Activated CD8-positive, alpha-beta T cell treated with anti-CD3 and anti-CD28 coated beads for 36 hours (primary cell): ENCODE measurements around the gene SCAF4. TPM values are rescaled to one million over a fixed set of nuclear protein-coding genes. Genes with fewer than 3 reads are reported as not detected.

Experiments used
- ATAC-seq: fragments of 200-7000 bp; cut with Tn5 transposase; one replicate; pipeline ENCODE4 v1.10.0; 2021; ENCODE audit warnings: mild to moderate bottlenecking, moderate library complexity
- CTCF ChIA-PET: fragments of 350-600 bp; sonication (Branson Sonifier 250); formaldehyde crosslinking; loops from one replicate; lab custom pipeline; 2021; ENCODE audit warnings: antibody characterized with exemption; lab: Charles Lee
- POLR2A ChIA-PET: fragments of 350-600 bp; sonication (Branson Sonifier 250); formaldehyde crosslinking; loops from one replicate; lab custom pipeline; 2021; ENCODE audit warnings: antibody characterized with exemption; lab: Charles Lee
- DNase-seq: peaks from one replicate; pipeline ENCODE4 v3.0.0-alpha.2; 2020
- H3K27ac Mint-ChIP-seq: one replicate; pipeline ENCODE4 v1.8.0; 2021; ENCODE audit warnings: mild to moderate bottlenecking, mixed read lengths
- H3K27me3 Mint-ChIP-seq: one replicate; pipeline ENCODE4 v1.8.0; 2021; ENCODE audit warnings: mixed read lengths
- H3K36me3 Mint-ChIP-seq: one replicate; pipeline ENCODE4 v1.8.0; 2021; ENCODE audit warnings: low read depth, mixed read lengths
- H3K4me1 Mint-ChIP-seq: one replicate; pipeline ENCODE4 v1.8.0; 2021; ENCODE audit warnings: low read depth, mixed read lengths
- H3K4me3 Mint-ChIP-seq: one replicate; pipeline ENCODE4 v1.8.0; 2021; ENCODE audit warnings: mild to moderate bottlenecking, moderate library complexity, mixed read lengths
- H3K9me3 Mint-ChIP-seq: one replicate; pipeline ENCODE4 v1.8.0; 2021; ENCODE audit warnings: mixed read lengths
- CTCF ChIP-seq: fragments of 200-600 bp; IDR thresholded peaks from one replicate; pipeline ENCODE4 v1.8.0; 2022; ENCODE audit warnings: antibody characterized with exemption, mild to moderate bottlenecking
- intact Hi-C: fragments of 100-400 bp; cut with micrococcal nuclease; formaldehyde crosslinking; loops from one replicate; pipeline ENCODE4 v1.10.0; 2022
- total RNA-seq, 2 experiments: library from RNA; stranded (reverse); gene quantifications; one replicate each; pipeline ENCODE4 v1.2.3, GENCODE V29; 2021

The SCAF4 gene
- total RNA-seq, 2 experiments from 2014 or later, result 48.6 to 49.3 TPM

GRCh38 chr21:31686272-31686915 is 45.5 kb downstream of the SCAF4 start:
- ATAC-seq (no peak), DNase-seq (no peak)
- ChIA-PET POLR2A (interaction anchor here (0.7 to 1.0 kb wide), 2 partner anchors 8 to 10 kb away, joined by 3 read pairs; no protein-coding TSS in a partner anchor), CTCF (interaction anchor here (0.9 to 1.0 kb wide), 2 partner anchors 15 to 17 kb away, joined by 3 read pairs; no protein-coding TSS in a partner anchor)
- Mint-ChIP-seq H3K4me1 (no peaks in the 10 kb centered on the region), H3K27ac (no peak overlapping the region), H3K36me3 (peaks cover 58% of the 10 kb centered on the region), H3K4me3 (no peak overlapping the region), H3K9me3 (no peaks in the 10 kb centered on the region), H3K27me3 (no peaks in the 10 kb centered on the region)
- no peak for TF ChIP-seq CTCF
- intact Hi-C loops, result no loop called here

GRCh38 chr21:31684918-31685317 is 47.0 kb downstream of the SCAF4 start:
- intact Hi-C loops, result no loop called here
- no peak for ATAC-seq
- no peaks in the 10 kb centered on the region for H3K4me1 Mint-ChIP-seq
- peaks cover 52% of the 10 kb centered on the region for H3K36me3 Mint-ChIP-seq
- H3K4me3 Mint-ChIP-seq, result no peak overlapping the region
- no peak for TF ChIP-seq CTCF
- no peak for DNase-seq
- no peaks in the 10 kb centered on the region for H3K27me3 Mint-ChIP-seq
- H3K9me3 Mint-ChIP-seq, result no peaks in the 10 kb centered on the region
- POLR2A ChIA-PET, result no interaction called here
- CTCF ChIA-PET, result no interaction called here
- no peak overlapping the region for H3K27ac Mint-ChIP-seq

GRCh38 chr21:31683029-31683428 is 48.9 kb downstream of the SCAF4 start:
- CTCF ChIA-PET, result no interaction called here
- intact Hi-C loops, result no loop called here
- DNase-seq, result no peak
- no peaks in the 10 kb centered on the region for H3K9me3 Mint-ChIP-seq
- no peak overlapping the region for H3K4me3 Mint-ChIP-seq
- H3K36me3 Mint-ChIP-seq, result peaks cover 50% of the 10 kb centered on the region
- H3K4me1 Mint-ChIP-seq, result no peaks in the 10 kb centered on the region
- no peak overlapping the region for H3K27ac Mint-ChIP-seq
- ATAC-seq, result no peak
- POLR2A ChIA-PET, result no interaction called here
- TF ChIP-seq CTCF, result no peak
- H3K27me3 Mint-ChIP-seq, result no peaks in the 10 kb centered on the region

GRCh38 chr21:31682620-31683019 is 49.3 kb downstream of the SCAF4 start:
- CTCF ChIA-PET, result no interaction called here
- TF ChIP-seq CTCF, result no peak

GRCh38 chr21:31678478-31678877 is 53.4 kb downstream of the SCAF4 start:
- Mint-ChIP-seq H3K4me1 (no peaks in the 10 kb centered on the region), H3K9me3 (no peaks in the 10 kb centered on the region), H3K27me3 (no peaks in the 10 kb centered on the region), H3K36me3 (peaks cover 24% of the 10 kb centered on the region), H3K27ac (no peak overlapping the region), H3K4me3 (no peak overlapping the region)
- intact Hi-C loops, result no loop called here
- no peak for ATAC-seq
- no peak for DNase-seq
- CTCF ChIA-PET, result interaction anchor here (1.0 to 2.3 kb wide), 2 partner anchors 16 to 74 kb away, joined by 3 to 6 read pairs; no protein-coding TSS in a partner anchor
- TF ChIP-seq CTCF, result no peak
- POLR2A ChIA-PET, result interaction anchor here (1.0 to 1.9 kb wide), 2 partner anchors 11 to 12 kb away, joined by 3 to 6 read pairs; no protein-coding TSS in a partner anchor

More at GRCh38 chr21:31682620-31683019, 49.3 kb downstream of the SCAF4 start:
- ATAC-seq, result no peak
- H3K36me3 Mint-ChIP-seq, result peaks cover 50% of the 10 kb centered on the region
- POLR2A ChIA-PET, result no interaction called here
- no peaks in the 10 kb centered on the region for H3K9me3 Mint-ChIP-seq
- no peak overlapping the region for H3K27ac Mint-ChIP-seq
- H3K4me3 Mint-ChIP-seq, result no peak overlapping the region
- DNase-seq, result no peak
- H3K27me3 Mint-ChIP-seq, result no peaks in the 10 kb centered on the region
- intact Hi-C loops, result no loop called here
- H3K4me1 Mint-ChIP-seq, result no peaks in the 10 kb centered on the region
